ENCODE data around the gene KMT2A. TPM values are rescaled to one million over a fixed set of nuclear protein-coding genes. Genes with fewer than 3 reads are reported as not detected.
"Not testable (repeated sequence)": the region's sequence is repeated elsewhere in the genome, so short reads cannot be mapped to it uniquely, and the experiment has no call there.

The KMT2A gene
- total and polyA plus RNA-seq, 12 donors: 9.5 to 107 (median 42.5) TPM

- Histone ChIP-seq H3K4me3 (no peak overlapping the region), H3K36me3 (replicated peaks in 1 of 2) (peaks cover 0 to 7% of the 10 kb centered on the region in 2 donors), H3K27ac (peak overlapping the region in 2 of 5 donors; percentile 51 to 64), H3K9me3 (replicated peaks in 1 of 3) (no peaks in the 10 kb centered on the region), H3K4me1 (replicated peaks in 1 of 2) (peaks cover 0 to 21% of the 10 kb centered on the region in 2 donors), H3K27me3 (no peaks in the 10 kb centered on the region)
- no peak for DNase-seq
- intact Hi-C loops (cut with DNase I): no loop called here
- TF ChIP-seq POLR2A (IDR thresholded peaks at IDR 0.05) (no peak), CTCF (IDR thresholded peaks at IDR 0.05) (no peak)
- WGBS, 4 donors: 68 to 75% (median 73%) methylated on average over 8 of the region's 8 CpGs
These were observed 21.1 kb upstream of the KMT2A start for GRCh38 chr11:118415062-118415738.

GRCh38 chr11:118415739-118416068, 20.6 kb upstream of the KMT2A start:
- no peak for TF ChIP-seq POLR2A (IDR thresholded peaks at IDR 0.05)
- TF ChIP-seq CTCF (IDR thresholded peaks at IDR 0.05): no peak
- H3K9me3 ChIP-seq (replicated peaks in 1 of 3): no peaks in the 10 kb centered on the region
- no peak overlapping the region for H3K4me3 ChIP-seq
- H3K36me3 ChIP-seq (replicated peaks in 1 of 2): peaks cover 0 to 6% of the 10 kb centered on the region in 2 donors
- peak; percentile 59 to 90 (median 88) for DNase-seq
- H3K27ac ChIP-seq: peak overlapping the region in 2 of 5 donors; percentile 51 to 64
- H3K27me3 ChIP-seq: no peaks in the 10 kb centered on the region
- intact Hi-C loops (cut with DNase I): no loop called here
- peaks cover 0 to 21% of the 10 kb centered on the region in 2 donors for H3K4me1 ChIP-seq (replicated peaks in 1 of 2)

- DNase-seq; intact Hi-C loops (cut with DNase I); H3K9me3 ChIP-seq (replicated peaks in 1 of 3); H3K27me3 ChIP-seq; H3K4me3 ChIP-seq; H3K27ac ChIP-seq; H3K36me3 ChIP-seq (replicated peaks in 1 of 2): not testable (repeated sequence)
- peaks cover 0 to 21% of the 10 kb centered on the region in 2 donors for H3K4me1 ChIP-seq (replicated peaks in 1 of 2)
These were observed 19.4 kb upstream of the KMT2A start for GRCh38 chr11:118416900-118417299.

GRCh38 chr11:118417801-118418200, 18.5 kb upstream of the KMT2A start:
- 71 to 81% (median 80%) methylated on average over 4 of the region's 4 CpGs for WGBS, 4 donors
- Histone ChIP-seq H3K36me3 (replicated peaks in 1 of 2) (peaks cover 0 to 6% of the 10 kb centered on the region in 2 donors), H3K4me1 (replicated peaks in 1 of 2) (peaks cover 0 to 21% of the 10 kb centered on the region in 2 donors), H3K4me3 (no peak overlapping the region), H3K27ac (no peak overlapping the region), H3K27me3 (no peaks in the 10 kb centered on the region), H3K9me3 (replicated peaks in 1 of 3) (no peaks in the 10 kb centered on the region)
- intact Hi-C loops (cut with DNase I): no loop called here
- TF ChIP-seq CTCF (IDR thresholded peaks at IDR 0.05): no peak
- TF ChIP-seq POLR2A (IDR thresholded peaks at IDR 0.05): no peak
- DNase-seq: no peak

- H3K27me3 ChIP-seq: no peaks in the 10 kb centered on the region
- H3K4me1 ChIP-seq (replicated peaks in 1 of 2): peaks cover 0 to 21% of the 10 kb centered on the region in 2 donors
- 47 to 65% (median 54%) methylated on average over 5 of the region's 5 CpGs for WGBS, 4 donors
- intact Hi-C loops (cut with DNase I): no loop called here
- peaks cover 0 to 3% of the 10 kb centered on the region in 2 donors for H3K36me3 ChIP-seq (replicated peaks in 1 of 2)
- H3K27ac ChIP-seq: peak overlapping the region in 1 of 5 donors; percentile 20
- no peak overlapping the region for H3K4me3 ChIP-seq
- H3K9me3 ChIP-seq (replicated peaks in 1 of 3): no peaks in the 10 kb centered on the region
- TF ChIP-seq POLR2A (IDR thresholded peaks at IDR 0.05) (no peak), CTCF (IDR thresholded peaks at IDR 0.05) (no peak)
- DNase-seq: no peak
These were observed 17.5 kb upstream of the KMT2A start for GRCh38 chr11:118418766-118419165.
